IMR-90 (cell line): Measurements from ENCODE around the gene MAPKAPK5.

ENCODE experiments used
- BHLHE40 ChIP-seq: fragments of 150-350 bp; IDR thresholded peaks from 2 replicates; pipeline ENCODE4 v1.6.1; 2016; ENCODE audit warnings: mild to moderate bottlenecking, low read depth, low read length
- CEBPB ChIP-seq: IDR thresholded peaks from 2 replicates; pipeline ENCODE4 v1.6.1; 2012; ENCODE audit warnings: low read depth, low read length, improper control_type of control experiment
- CTCF ChIP-seq: conservative IDR thresholded peaks from 2 replicates; pipeline ENCODE4 v1.5.1; 2012; ENCODE audit warnings: mild to moderate bottlenecking, low read depth, low read length, improper control_type of control experiment
- ELK1 ChIP-seq: fragments of 150-350 bp; IDR thresholded peaks from 2 replicates; pipeline ENCODE4 v1.6.1; 2016; ENCODE audit warnings: low read depth, mild to moderate bottlenecking, low read length, moderate library complexity, borderline replicate concordance
- FOS ChIP-seq: fragments of 150-350 bp; IDR thresholded peaks from 2 replicates; pipeline ENCODE4 v1.6.1; 2016; ENCODE audit warnings: low read depth, low read length
- MAZ ChIP-seq: IDR thresholded peaks from 2 replicates; pipeline ENCODE4 v1.6.1; 2012; ENCODE audit warnings: low read depth, mild to moderate bottlenecking, low read length, improper control_type of control experiment, moderate library complexity, borderline replicate concordance
- NFE2L2 ChIP-seq: fragments of 150-350 bp; IDR thresholded peaks from 2 replicates; pipeline ENCODE4 v1.6.1; 2016; ENCODE audit warnings: low read depth, mild to moderate bottlenecking, low read length
- POLR2A ChIP-seq: IDR thresholded peaks from 2 replicates; pipeline ENCODE4 v1.6.1; 2012; ENCODE audit warnings: mild to moderate bottlenecking, low read depth, low read length
- RCOR1 ChIP-seq: IDR thresholded peaks from 2 replicates; pipeline ENCODE4 v1.6.1; 2012; ENCODE audit warnings: mild to moderate bottlenecking, low read length, improper control_type of control experiment; ENCODE audit not compliant: insufficient replicate concordance
- SMC3 ChIP-seq: fragments of 150-350 bp; IDR thresholded peaks from 2 replicates; pipeline ENCODE4 v1.6.1; 2016; ENCODE audit warnings: low read depth, mild to moderate bottlenecking, antibody characterized with exemption, low read length, moderate library complexity

- TF ChIP-seq SMC3 (no peak), CTCF (no peak), FOS (no peak), RCOR1 (no peak), POLR2A (no peak), CEBPB (no peak), BHLHE40 (no peak), MAZ (no peak), NFE2L2 (no peak), ELK1 (no peak)
Measured at GRCh38 chr12:111943929-111944328, 101.9 kb downstream of the MAPKAPK5 start.
